Peyer's patch (tissue), 4 donors: ENCODE measurements around the gene TIMD4.

Source experiments
- POLR2A ChIP-seq, 2 donors: fragments of 450-650 bp; IDR thresholded peaks; one replicate each; pipeline ENCODE4 v1.5.1; 2017; ENCODE audit warnings: antibody characterized with exemption in 2 of 2, mild to moderate bottlenecking in 2 of 2, moderate library complexity in 2 of 2
- TF ChIP-seq, protein P1 (sequence below), 6 experiments: fragments of 450-650 bp in 4 of 6; fragments of 200-600 bp in 2 of 6; sonication (generic) in 1 of 6; IDR thresholded peaks; one replicate each; pipeline ENCODE4 v1.5.1; 2017 to 2019; ENCODE audit warnings: antibody characterized with exemption in 6 of 6, mild to moderate bottlenecking in 3 of 6, moderate library complexity in 1 of 6

DNA sequence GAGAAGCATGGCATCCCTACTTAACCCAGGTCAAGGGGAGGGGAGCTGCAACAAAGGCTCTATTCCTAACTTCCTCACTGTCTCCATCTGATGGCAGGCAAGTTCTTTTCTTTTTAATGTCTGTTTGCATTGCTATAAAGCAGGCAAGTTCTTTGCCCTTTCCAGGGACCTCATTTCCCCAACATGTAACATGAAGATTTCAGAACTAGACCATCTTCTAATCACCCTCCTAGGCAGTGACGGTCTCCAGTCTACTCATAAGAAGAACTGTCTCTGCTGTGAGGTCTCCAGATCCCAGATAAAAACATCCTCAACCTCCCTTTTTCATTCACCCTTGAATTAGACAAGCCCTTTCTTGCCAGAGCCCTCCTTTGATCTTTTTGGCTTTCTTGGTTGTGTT, 70.8 kb downstream of the TIMD4 start:
- TF ChIP-seq, protein P1, sequence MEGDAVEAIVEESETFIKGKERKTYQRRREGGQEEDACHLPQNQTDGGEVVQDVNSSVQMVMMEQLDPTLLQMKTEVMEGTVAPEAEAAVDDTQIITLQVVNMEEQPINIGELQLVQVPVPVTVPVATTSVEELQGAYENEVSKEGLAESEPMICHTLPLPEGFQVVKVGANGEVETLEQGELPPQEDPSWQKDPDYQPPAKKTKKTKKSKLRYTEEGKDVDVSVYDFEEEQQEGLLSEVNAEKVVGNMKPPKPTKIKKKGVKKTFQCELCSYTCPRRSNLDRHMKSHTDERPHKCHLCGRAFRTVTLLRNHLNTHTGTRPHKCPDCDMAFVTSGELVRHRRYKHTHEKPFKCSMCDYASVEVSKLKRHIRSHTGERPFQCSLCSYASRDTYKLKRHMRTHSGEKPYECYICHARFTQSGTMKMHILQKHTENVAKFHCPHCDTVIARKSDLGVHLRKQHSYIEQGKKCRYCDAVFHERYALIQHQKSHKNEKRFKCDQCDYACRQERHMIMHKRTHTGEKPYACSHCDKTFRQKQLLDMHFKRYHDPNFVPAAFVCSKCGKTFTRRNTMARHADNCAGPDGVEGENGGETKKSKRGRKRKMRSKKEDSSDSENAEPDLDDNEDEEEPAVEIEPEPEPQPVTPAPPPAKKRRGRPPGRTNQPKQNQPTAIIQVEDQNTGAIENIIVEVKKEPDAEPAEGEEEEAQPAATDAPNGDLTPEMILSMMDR (IDR thresholded peaks at IDR 0.05), result no peak
- no peak for TF ChIP-seq POLR2A (IDR thresholded peaks at IDR 0.05)
